ENCODE data around the gene EPB41L4A.

EPB41L4A gene

GRCh38 chr5:112355058-112355685, 63.9 kb downstream of the EPB41L4A start:
- H3F3A ChIP-seq (ENCODE audit: low read depth) = no peaks in the 10 kb centered on the region
- H3K4me1 ChIP-seq (ENCODE audit: insufficient read depth, low read length, poor library complexity, severe bottlenecking) = no peaks in the 10 kb centered on the region
- no peaks in the 10 kb centered on the region for H3K36me3 ChIP-seq (ENCODE audit: insufficient read depth, low read length)
- no peak overlapping the region for H2AFZ ChIP-seq (ENCODE audit: low read length)
- no peak overlapping the region for H3K4me3 ChIP-seq (ENCODE audit: low read length, poor library complexity, severe bottlenecking)
- no peak for TF ChIP-seq CTCF (conservative IDR thresholded peaks at IDR 0.05; ENCODE audit: low read length)
- TF ChIP-seq EZH2phosphoT487 (IDR thresholded peaks at IDR 0.05; ENCODE audit: borderline replicate concordance) = no peak
- H3K27me3 ChIP-seq (ENCODE audit: insufficient read depth, low read length, poor library complexity, severe bottlenecking) = no peaks in the 10 kb centered on the region
- H3K9me2 ChIP-seq (replicated peaks; ENCODE audit: low read depth, low read length) = no peaks in the 10 kb centered on the region
- H3K4me2 ChIP-seq (ENCODE audit: low read depth, low read length, poor library complexity, severe bottlenecking) = no peak overlapping the region
- H3K9ac ChIP-seq (ENCODE audit: low read depth, low read length, poor library complexity, severe bottlenecking) = no peak overlapping the region
- H3K9me3 ChIP-seq (ENCODE audit: insufficient read depth, low read depth, low read length) = no peaks in the 10 kb centered on the region
- no peaks in the 10 kb centered on the region for H4K20me1 ChIP-seq (ENCODE audit: insufficient read depth, low read length, poor library complexity, severe bottlenecking)
- H3K79me2 ChIP-seq (ENCODE audit: insufficient read depth, low read length) = no peaks in the 10 kb centered on the region

GRCh38 chr5:112353678-112354077, 65.4 kb downstream of the EPB41L4A start:
- H3K4me3 ChIP-seq (ENCODE audit: low read length, poor library complexity, severe bottlenecking) = no peak overlapping the region
- H3F3A ChIP-seq (ENCODE audit: low read depth) = no peaks in the 10 kb centered on the region
- no peak overlapping the region for H3K4me2 ChIP-seq (ENCODE audit: low read depth, low read length, poor library complexity, severe bottlenecking)
- no peaks in the 10 kb centered on the region for H3K36me3 ChIP-seq (ENCODE audit: insufficient read depth, low read length)
- TF ChIP-seq EZH2phosphoT487 (IDR thresholded peaks at IDR 0.05; ENCODE audit: borderline replicate concordance) = no peak
- no peak for TF ChIP-seq CTCF (conservative IDR thresholded peaks at IDR 0.05; ENCODE audit: low read length)
- no peaks in the 10 kb centered on the region for H3K4me1 ChIP-seq (ENCODE audit: insufficient read depth, low read length, poor library complexity, severe bottlenecking)
- no peak overlapping the region for H2AFZ ChIP-seq (ENCODE audit: low read length)
- H3K27me3 ChIP-seq (ENCODE audit: insufficient read depth, low read length, poor library complexity, severe bottlenecking) = no peaks in the 10 kb centered on the region
- no peaks in the 10 kb centered on the region for H3K79me2 ChIP-seq (ENCODE audit: insufficient read depth, low read length)
- no peaks in the 10 kb centered on the region for H3K9me2 ChIP-seq (replicated peaks; ENCODE audit: low read depth, low read length)
- H3K9ac ChIP-seq (ENCODE audit: low read depth, low read length, poor library complexity, severe bottlenecking) = no peak overlapping the region
- H3K9me3 ChIP-seq (ENCODE audit: insufficient read depth, low read depth, low read length) = no peaks in the 10 kb centered on the region
- no peaks in the 10 kb centered on the region for H4K20me1 ChIP-seq (ENCODE audit: insufficient read depth, low read length, poor library complexity, severe bottlenecking)

GRCh38 chr5:112351225-112351624, 67.9 kb downstream of the EPB41L4A start:
- Histone ChIP-seq H3K4me2 (ENCODE audit: low read depth, low read length, poor library complexity, severe bottlenecking) (no peak overlapping the region), H3K9me2 (replicated peaks; ENCODE audit: low read depth, low read length) (no peaks in the 10 kb centered on the region), H3F3A (ENCODE audit: low read depth) (no peaks in the 10 kb centered on the region), H3K4me3 (ENCODE audit: low read length, poor library complexity, severe bottlenecking) (no peak overlapping the region), H2AFZ (ENCODE audit: low read length) (no peak overlapping the region), H3K9ac (ENCODE audit: low read depth, low read length, poor library complexity, severe bottlenecking) (no peak overlapping the region), H3K36me3 (ENCODE audit: insufficient read depth, low read length) (no peaks in the 10 kb centered on the region), H4K20me1 (ENCODE audit: insufficient read depth, low read length, poor library complexity, severe bottlenecking) (no peaks in the 10 kb centered on the region), H3K9me3 (ENCODE audit: insufficient read depth, low read depth, low read length) (no peaks in the 10 kb centered on the region), H3K4me1 (ENCODE audit: insufficient read depth, low read length, poor library complexity, severe bottlenecking) (peaks cover 10% of the 10 kb centered on the region), H3K27me3 (ENCODE audit: insufficient read depth, low read length, poor library complexity, severe bottlenecking) (no peaks in the 10 kb centered on the region), H3K79me2 (ENCODE audit: insufficient read depth, low read length) (no peaks in the 10 kb centered on the region)
- TF ChIP-seq EZH2phosphoT487 (IDR thresholded peaks at IDR 0.05; ENCODE audit: borderline replicate concordance) = no peak
- no peak for TF ChIP-seq CTCF (conservative IDR thresholded peaks at IDR 0.05; ENCODE audit: low read length)
